WTC11 (cell line): ENCODE measurements around the gene AP4S1. TPM values are rescaled to one million over a fixed set of nuclear protein-coding genes. Genes with fewer than 3 reads are reported as not detected.

Experiments
- ATAC-seq: fragments of 200-7000 bp; cut with Tn5 transposase; 2 replicates; pipeline ENCODE4 v1.10.0; 2021; ENCODE audit warnings: mild to moderate bottlenecking, moderate library complexity
- CTCF ChIA-PET: fragments of 300-600 bp; sonication (Branson Sonifier 250); formaldehyde crosslinking; loops from one replicate; lab custom pipeline; 2021; ENCODE audit warnings: antibody characterized with exemption; lab: Charles Lee
- POLR2A ChIA-PET: fragments of 350-600 bp; sonication (Branson Sonifier 250); formaldehyde crosslinking; loops from one replicate; lab custom pipeline; 2021; ENCODE audit warnings: antibody characterized with exemption; lab: Charles Lee
- DNase-seq: peaks from one replicate; pipeline ENCODE4 v3.0.0; 2021; ENCODE audit warnings: low spot score
- H3K27ac Mint-ChIP-seq: 2 replicates; pipeline ENCODE4 v1.8.0; 2021; ENCODE audit warnings: mixed read lengths
- H3K27me3 Mint-ChIP-seq: 2 replicates; pipeline ENCODE4 v1.8.0; 2021; ENCODE audit warnings: low read depth, mild to moderate bottlenecking, moderate library complexity, mixed read lengths
- H3K36me3 Mint-ChIP-seq: 2 replicates; pipeline ENCODE4 v1.8.0; 2021; ENCODE audit warnings: mixed read lengths
- H3K4me1 Mint-ChIP-seq: 2 replicates; pipeline ENCODE4 v1.8.0; 2022; ENCODE audit warnings: mixed read lengths
- H3K4me3 Mint-ChIP-seq: 2 replicates; pipeline ENCODE4 v1.8.0; 2021; ENCODE audit warnings: mild to moderate bottlenecking, moderate library complexity, mixed read lengths
- H3K9me3 Mint-ChIP-seq: 2 replicates; pipeline ENCODE4 v1.8.0; 2021; ENCODE audit warnings: mixed read lengths
- ATF1 ChIP-seq: sonication (generic); formaldehyde crosslinking; IDR thresholded peaks from 2 replicates; pipeline ENCODE4 v1.8.1; 2023; ENCODE audit warnings: mild to moderate bottlenecking, moderate library complexity, missing genetic modification reagents
- ATF6 ChIP-seq: sonication (generic); formaldehyde crosslinking; IDR thresholded peaks from 2 replicates; pipeline ENCODE4 v1.8.1; 2023; ENCODE audit warnings: mild to moderate bottlenecking, missing genetic modification reagents
- CTCF ChIP-seq: fragments of 200-600 bp; IDR thresholded peaks from 2 replicates; pipeline ENCODE4 v1.8.0; 2022; ENCODE audit warnings: antibody characterized with exemption
- E2F4 ChIP-seq: sonication (generic); formaldehyde crosslinking; IDR thresholded peaks from 2 replicates; pipeline ENCODE4 v1.8.1; 2022; ENCODE audit warnings: low read depth, mild to moderate bottlenecking, moderate library complexity, missing genetic modification reagents, borderline replicate concordance
- FOXJ3 ChIP-seq: sonication (generic); formaldehyde crosslinking; IDR thresholded peaks from 2 replicates; pipeline ENCODE4 v1.9.0; 2021; ENCODE audit warnings: missing genetic modification reagents, mild to moderate bottlenecking, borderline replicate concordance
- FOXK1 ChIP-seq: sonication (generic); formaldehyde crosslinking; IDR thresholded peaks from 2 replicates; pipeline ENCODE4 v1.8.0; 2022; ENCODE audit warnings: mild to moderate bottlenecking, moderate library complexity, missing genetic modification reagents
- GTF2I ChIP-seq: fragments of 250-450 bp; sonication (Bioruptor Pico); conservative IDR thresholded peaks from 2 replicates; pipeline ENCODE4 v1.4.0; 2021; ENCODE audit warnings: mild to moderate bottlenecking
- MYBL2 ChIP-seq: sonication (generic); formaldehyde crosslinking; IDR thresholded peaks from 2 replicates; pipeline ENCODE4 v1.8.1; 2023; ENCODE audit warnings: mild to moderate bottlenecking, moderate library complexity, missing genetic modification reagents
- NFE2L1 ChIP-seq: sonication (generic); formaldehyde crosslinking; IDR thresholded peaks from 2 replicates; pipeline ENCODE4 v1.8.1; 2023; ENCODE audit warnings: missing genetic modification reagents
- OVOL2 ChIP-seq: fragments of 250-450 bp; sonication (Bioruptor Pico); IDR thresholded peaks from 2 replicates; pipeline ENCODE4 v1.9.0; 2021; ENCODE audit warnings: mild to moderate bottlenecking, borderline replicate concordance
- SMAD3 ChIP-seq: sonication (generic); formaldehyde crosslinking; IDR thresholded peaks from 2 replicates; pipeline ENCODE4 v1.8.0; 2022; ENCODE audit warnings: missing genetic modification reagents, mild to moderate bottlenecking, borderline replicate concordance
- TEAD4 ChIP-seq: sonication (generic); formaldehyde crosslinking; IDR thresholded peaks from 2 replicates; pipeline ENCODE4 v1.8.0; 2022; ENCODE audit warnings: mild to moderate bottlenecking, missing genetic modification reagents
- ZNF219 ChIP-seq: sonication (generic); formaldehyde crosslinking; IDR thresholded peaks from 2 replicates; pipeline ENCODE4 v1.8.0; 2023; ENCODE audit warnings: missing genetic modification reagents, mild to moderate bottlenecking, borderline replicate concordance
- ZNF281 ChIP-seq: sonication (generic); formaldehyde crosslinking; IDR thresholded peaks from 2 replicates; pipeline ENCODE4 v1.8.0; 2023; ENCODE audit warnings: mild to moderate bottlenecking, missing genetic modification reagents
- total RNA-seq: library from RNA; stranded (reverse); gene quantifications from 3 replicates; pipeline ENCODE4 v1.2.3, GENCODE V29; 2021
- TF ChIP-seq, protein P1 (sequence below): sonication (generic); formaldehyde crosslinking; IDR thresholded peaks from 2 replicates; pipeline ENCODE4 v1.8.0; 2022; ENCODE audit warnings: mild to moderate bottlenecking, missing genetic modification reagents
- TF ChIP-seq, protein P2 (sequence below): fragments of 250-450 bp; sonication (Bioruptor Pico); IDR thresholded peaks from 2 replicates; pipeline ENCODE4 v2.1.2; 2022; ENCODE audit warnings: mild to moderate bottlenecking, moderate library complexity
- TF ChIP-seq, protein P3 (sequence below): sonication (generic); formaldehyde crosslinking; IDR thresholded peaks from 2 replicates; pipeline ENCODE4 v1.8.0; 2022; ENCODE audit warnings: mild to moderate bottlenecking, missing genetic modification reagents
- TF ChIP-seq, protein P4 (sequence below): sonication (generic); formaldehyde crosslinking; IDR thresholded peaks from 2 replicates; pipeline ENCODE4 v1.8.0; 2022; ENCODE audit warnings: mild to moderate bottlenecking, missing genetic modification reagents

Gene AP4S1
- total RNA-seq, 1 experiment from 2014 or later = 7.0 TPM

GRCh38 chr14:30996892-30997659, 28.4 kb upstream of the AP4S1 start:
- ATAC-seq = peak; percentile 94
- peaks cover 24% of the 10 kb centered on the region for H3K9me3 Mint-ChIP-seq
- POLR2A ChIA-PET = interaction anchor here (1.2 kb wide), 2 partner anchors 29 to 30 kb away, joined by 3 to 5 read pairs; partner anchors contain the start of gene STRN3
- CTCF ChIA-PET = interaction anchor here (1.2 to 1.9 kb wide), 2 partner anchors 9 to 17 kb away, joined by 3 to 4 read pairs; no protein-coding TSS in a partner anchor
- DNase-seq = no peak
- no peaks in the 10 kb centered on the region for H3K27me3 Mint-ChIP-seq
- H3K36me3 Mint-ChIP-seq = peaks cover 27% of the 10 kb centered on the region
- peak overlapping the region; percentile 94 for H3K27ac Mint-ChIP-seq
- H3K4me1 Mint-ChIP-seq = peaks cover 66% of the 10 kb centered on the region
- peak overlapping the region; percentile 15; the same call in 1 of the 2 replicates for H3K4me3 Mint-ChIP-seq
- TF ChIP-seq MYBL2 (CRISPR knock-in tag) = no peak
- TF ChIP-seq, protein P1, sequence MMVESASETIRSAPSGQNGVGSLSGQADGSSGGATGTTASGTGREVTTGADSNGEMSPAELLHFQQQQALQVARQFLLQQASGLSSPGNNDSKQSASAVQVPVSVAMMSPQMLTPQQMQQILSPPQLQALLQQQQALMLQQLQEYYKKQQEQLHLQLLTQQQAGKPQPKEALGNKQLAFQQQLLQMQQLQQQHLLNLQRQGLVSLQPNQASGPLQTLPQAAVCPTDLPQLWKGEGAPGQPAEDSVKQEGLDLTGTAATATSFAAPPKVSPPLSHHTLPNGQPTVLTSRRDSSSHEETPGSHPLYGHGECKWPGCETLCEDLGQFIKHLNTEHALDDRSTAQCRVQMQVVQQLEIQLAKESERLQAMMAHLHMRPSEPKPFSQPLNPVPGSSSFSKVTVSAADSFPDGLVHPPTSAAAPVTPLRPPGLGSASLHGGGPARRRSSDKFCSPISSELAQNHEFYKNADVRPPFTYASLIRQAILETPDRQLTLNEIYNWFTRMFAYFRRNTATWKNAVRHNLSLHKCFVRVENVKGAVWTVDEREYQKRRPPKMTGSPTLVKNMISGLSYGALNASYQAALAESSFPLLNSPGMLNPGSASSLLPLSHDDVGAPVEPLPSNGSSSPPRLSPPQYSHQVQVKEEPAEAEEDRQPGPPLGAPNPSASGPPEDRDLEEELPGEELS (CRISPR knock-in tag) = peak; percentile 19; the same call in 1 of the 2 replicates
- TF ChIP-seq, all 79 proteins: peak for 1

- POLR2A ChIA-PET = interaction anchor here (0.8 to 1.2 kb wide), 2 partner anchors 14 to 28 kb away, joined by 3 to 5 read pairs; partner anchors contain the start of gene STRN3
- H3K9me3 Mint-ChIP-seq = peaks cover 24% of the 10 kb centered on the region
- ATAC-seq (peak; percentile 51), DNase-seq (no peak)
- peaks cover 31% of the 10 kb centered on the region for H3K36me3 Mint-ChIP-seq
- H3K4me3 Mint-ChIP-seq = no peak overlapping the region
- peaks cover 63% of the 10 kb centered on the region for H3K4me1 Mint-ChIP-seq
- CTCF ChIA-PET = interaction anchor here (0.9 to 1.2 kb wide), 2 partner anchors 10 to 28 kb away, joined by 3 read pairs; no protein-coding TSS in a partner anchor
- H3K27me3 Mint-ChIP-seq = no peaks in the 10 kb centered on the region
- H3K27ac Mint-ChIP-seq = peak overlapping the region; percentile 94
- TF ChIP-seq E2F4 (no peak), OVOL2 (CRISPR knock-in tag) (no peak), ATF1 (no peak), FOXJ3 (no peak), ATF6 (CRISPR knock-in tag) (no peak), ZNF281 (CRISPR knock-in tag) (no peak), NFE2L1 (CRISPR knock-in tag) (no peak), GTF2I (no peak), FOXK1 (no peak), SMAD3 (CRISPR knock-in tag) (no peak), ZNF219 (CRISPR knock-in tag) (no peak), TEAD4 (CRISPR knock-in tag) (no peak), CTCF (no peak)
- TF ChIP-seq, protein P2, sequence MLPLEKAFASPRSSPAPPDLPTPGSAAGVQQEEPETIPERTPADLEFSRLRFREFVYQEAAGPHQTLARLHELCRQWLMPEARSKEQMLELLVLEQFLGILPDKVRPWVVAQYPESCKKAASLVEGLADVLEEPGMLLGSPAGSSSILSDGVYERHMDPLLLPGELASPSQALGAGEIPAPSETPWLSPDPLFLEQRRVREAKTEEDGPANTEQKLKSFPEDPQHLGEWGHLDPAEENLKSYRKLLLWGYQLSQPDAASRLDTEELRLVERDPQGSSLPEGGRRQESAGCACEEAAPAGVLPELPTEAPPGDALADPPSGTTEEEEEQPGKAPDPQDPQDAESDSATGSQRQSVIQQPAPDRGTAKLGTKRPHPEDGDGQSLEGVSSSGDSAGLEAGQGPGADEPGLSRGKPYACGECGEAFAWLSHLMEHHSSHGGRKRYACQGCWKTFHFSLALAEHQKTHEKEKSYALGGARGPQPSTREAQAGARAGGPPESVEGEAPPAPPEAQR = no peak
- TF ChIP-seq, protein P3, sequence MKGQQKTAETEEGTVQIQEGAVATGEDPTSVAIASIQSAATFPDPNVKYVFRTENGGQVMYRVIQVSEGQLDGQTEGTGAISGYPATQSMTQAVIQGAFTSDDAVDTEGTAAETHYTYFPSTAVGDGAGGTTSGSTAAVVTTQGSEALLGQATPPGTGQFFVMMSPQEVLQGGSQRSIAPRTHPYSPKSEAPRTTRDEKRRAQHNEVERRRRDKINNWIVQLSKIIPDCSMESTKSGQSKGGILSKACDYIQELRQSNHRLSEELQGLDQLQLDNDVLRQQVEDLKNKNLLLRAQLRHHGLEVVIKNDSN (CRISPR knock-in tag) = no peak
- TF ChIP-seq, protein P4, sequence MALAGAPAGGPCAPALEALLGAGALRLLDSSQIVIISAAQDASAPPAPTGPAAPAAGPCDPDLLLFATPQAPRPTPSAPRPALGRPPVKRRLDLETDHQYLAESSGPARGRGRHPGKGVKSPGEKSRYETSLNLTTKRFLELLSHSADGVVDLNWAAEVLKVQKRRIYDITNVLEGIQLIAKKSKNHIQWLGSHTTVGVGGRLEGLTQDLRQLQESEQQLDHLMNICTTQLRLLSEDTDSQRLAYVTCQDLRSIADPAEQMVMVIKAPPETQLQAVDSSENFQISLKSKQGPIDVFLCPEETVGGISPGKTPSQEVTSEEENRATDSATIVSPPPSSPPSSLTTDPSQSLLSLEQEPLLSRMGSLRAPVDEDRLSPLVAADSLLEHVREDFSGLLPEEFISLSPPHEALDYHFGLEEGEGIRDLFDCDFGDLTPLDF = no peak
These were observed 27.2 kb upstream of the AP4S1 start for GRCh38 chr14:30998100-30998706.
